HG02840 (cell line): ENCODE data around the gene USH2A.

Experiments
- ATAC-seq: cut with Tn5 transposase; IDR thresholded peaks from one replicate; pipeline ENCODE4 v1.9.1; 2021; ENCODE audit warnings: mild to moderate bottlenecking, moderate library complexity, moderate number of reproducible peaks; ENCODE audit not compliant: unreplicated experiment, low FRiP score

The USH2A gene

DNA sequence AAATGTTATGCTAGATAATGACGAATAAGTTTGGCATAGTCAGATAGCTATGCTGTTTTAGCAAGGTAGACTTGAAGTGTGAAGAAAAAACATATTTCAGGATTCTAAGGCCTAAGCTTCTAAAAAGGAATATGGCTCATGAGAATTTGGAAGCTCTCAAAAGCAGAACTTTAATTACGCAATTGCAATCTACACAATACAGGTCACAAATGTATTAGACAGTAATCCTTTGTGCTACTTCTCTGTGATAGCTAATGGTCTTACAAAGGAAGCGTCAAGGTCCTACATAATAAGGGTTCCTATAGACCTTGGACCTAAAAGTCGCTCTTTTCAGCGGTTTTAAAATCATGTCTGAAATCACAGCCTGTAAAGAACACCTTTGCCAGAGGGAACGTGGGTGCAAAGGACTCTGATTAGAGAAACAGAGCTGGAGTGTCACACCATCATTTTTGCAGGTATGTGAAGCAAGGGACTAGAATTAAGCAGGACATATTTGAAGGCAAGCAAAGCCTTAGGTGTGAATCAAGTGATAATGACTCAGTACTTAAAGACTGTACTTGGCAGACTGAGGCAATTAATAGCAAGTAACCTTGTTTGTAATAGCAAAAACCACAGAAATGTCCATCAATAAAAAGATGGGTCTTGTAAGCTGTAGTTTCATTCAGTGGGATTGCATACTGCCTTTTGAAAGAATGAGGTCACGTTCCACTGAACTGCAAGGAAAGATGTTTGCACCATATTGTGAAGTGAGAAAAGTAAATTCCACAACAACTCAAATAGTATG, 436.0 kb downstream of the USH2A start:
- ATAC-seq: no peak

DNA sequence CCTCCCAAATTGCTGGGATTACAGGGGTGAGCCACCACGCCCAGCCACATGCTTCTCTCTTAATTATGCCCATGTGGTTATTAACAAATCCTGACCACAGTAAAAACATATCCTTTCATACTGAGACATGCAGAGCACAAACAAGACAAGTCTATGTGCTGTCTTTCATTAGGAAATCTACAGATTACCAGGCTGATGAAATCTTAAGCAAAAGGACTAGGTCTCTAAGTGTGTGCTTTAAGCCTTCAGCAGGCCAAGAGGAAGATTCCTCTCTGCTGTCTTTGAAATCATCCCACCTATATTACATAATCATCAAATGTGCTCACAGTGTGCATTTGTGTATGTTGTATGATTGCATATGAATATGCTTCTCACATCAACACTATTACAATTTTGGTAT, 436.8 kb downstream of the USH2A start:
- ATAC-seq: no peak

DNA sequence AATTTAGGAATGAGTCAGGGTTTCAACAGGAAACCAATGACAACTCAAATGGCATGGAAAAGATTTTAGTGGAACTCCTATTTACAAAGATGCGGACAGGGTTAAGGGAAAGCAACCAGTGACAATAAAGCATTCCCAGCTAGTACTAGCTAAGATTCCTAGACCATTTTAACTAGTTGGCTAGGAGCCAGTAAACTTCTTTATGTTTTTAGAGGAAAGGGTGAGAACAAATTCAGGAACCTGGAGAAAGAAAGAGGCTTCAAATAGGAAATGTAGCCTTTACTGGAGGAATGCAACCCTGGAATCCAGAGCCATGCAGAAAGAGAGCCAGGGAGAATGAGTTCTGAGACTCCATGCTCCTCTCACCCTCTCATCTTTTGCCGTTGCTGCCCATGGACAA, 439.6 kb downstream of the USH2A start:
- no peak for ATAC-seq

DNA sequence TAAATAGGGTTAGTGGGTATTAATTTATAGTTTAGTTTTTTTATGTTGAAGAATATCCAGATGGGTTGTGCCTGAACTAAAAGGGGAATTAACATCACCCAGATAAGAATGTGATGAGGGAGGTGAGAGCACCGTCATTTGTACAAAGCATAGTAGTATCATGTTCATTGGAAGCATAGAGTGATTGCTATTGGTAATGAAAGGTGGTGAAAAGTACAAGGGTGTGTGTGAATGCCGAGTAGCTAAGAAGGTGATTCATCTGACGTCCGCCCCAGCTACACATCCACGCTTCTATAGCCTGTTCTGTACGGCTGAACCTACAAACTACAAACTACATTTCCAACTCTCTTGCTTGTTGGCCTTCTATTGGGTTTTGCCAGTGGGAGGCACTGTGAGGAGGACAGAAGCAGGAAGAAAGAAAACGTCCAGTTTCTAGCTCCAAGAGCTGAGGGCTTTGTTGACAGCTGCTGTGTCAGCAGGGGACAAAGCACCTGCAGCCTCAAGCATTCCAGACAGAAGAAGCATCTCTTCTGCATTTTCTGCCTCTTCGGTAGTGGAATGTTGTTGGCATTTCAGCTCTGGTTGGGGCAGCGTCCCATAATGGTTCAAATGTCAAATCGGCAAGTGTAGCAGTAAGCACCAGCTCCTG, 451.3 kb downstream of the USH2A start:
- no peak for ATAC-seq

DNA sequence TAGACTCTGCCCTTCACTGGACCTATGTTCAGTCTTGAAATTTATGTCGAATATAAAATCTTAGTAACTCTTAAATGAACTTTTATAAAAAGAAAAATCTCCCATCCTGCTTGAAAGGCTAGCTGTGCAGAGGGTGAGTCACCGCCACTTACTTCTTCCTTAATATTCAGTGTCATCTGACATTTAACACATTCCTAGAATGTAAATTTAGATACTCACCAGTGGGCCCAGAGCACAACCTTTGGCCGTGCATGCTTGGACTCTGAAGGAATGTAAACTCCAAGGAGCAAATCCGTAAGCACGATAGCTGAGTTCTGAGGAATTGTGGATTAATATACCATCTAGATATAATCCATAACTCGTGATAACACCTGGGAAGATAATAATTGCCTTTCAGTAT, 452.8 kb downstream of the USH2A start:
- no peak for ATAC-seq

DNA sequence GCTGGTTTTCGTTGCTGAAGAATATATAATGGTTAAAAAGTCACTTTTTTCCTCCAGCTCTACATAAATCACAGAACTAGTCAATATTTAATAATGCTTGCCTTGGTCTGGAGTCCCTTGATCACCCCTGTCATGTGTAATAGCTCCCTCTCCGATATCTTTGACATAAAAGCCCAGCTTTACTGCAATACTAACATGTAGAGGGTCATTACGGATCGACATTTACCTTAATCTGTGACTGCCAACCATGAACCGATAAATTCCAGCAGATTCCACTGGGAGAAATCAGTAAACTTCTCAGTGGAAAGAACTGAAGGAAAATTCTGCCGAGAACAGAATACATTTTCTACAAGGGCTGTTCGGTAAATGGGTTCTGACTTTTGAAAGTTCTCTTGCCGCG, 459.6 kb downstream of the USH2A start:
- ATAC-seq: no peak

DNA sequence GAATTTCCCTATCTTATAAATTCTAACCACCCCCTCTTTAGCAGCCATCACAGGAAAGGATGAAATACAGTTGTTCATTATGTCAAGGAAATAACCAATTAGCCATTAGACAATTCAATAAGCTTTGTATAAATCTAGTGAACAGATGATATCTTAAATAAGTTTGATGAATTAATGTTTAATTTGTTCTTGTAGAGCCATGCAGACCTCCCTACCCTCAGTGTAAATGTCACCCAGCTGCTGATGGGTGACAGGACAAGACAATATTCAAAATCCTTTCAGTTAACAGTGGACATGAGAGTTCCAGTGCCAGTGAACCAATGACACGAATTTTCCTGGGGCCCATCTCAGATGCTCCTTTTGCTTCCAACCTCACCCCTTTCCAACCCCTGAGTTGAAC, 460.2 kb downstream of the USH2A start:
- ATAC-seq: no peak

DNA sequence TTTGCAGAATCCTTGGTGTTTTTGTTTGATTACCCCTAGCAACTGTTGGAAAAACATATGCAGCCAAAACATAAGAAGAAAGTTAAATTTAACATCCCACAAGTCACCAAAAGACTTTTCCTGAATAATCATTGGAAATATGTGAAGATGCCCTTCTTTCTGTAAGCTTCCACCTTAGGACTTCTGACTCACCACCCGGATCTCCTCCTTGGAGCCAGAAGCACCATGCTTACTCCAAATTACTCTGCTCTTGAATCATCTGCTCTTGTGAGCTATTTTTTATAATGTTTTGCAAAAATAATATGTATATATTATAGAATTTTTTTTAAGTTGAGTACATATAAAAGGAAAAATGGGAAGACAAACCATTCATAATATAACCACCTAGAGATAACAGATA, 464.4 kb downstream of the USH2A start:
- no peak for ATAC-seq

DNA sequence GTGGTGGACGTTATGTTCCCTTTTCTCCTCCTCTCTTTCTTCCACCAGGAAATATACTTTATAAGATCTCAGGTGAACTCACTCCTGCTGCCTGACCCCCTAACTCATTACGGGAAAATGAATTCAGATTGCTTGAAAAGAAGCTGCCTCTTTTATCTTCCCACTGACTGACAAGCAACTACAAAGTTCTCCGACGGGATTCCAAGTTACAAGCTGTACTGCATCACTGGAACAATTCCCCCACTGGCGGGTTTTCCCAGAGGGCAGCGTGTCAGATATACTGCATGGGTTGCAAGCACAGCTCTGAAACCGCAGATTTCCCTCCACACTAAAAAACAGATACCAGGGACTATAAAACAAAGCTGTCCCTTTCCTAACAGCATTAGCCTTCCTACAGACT, 465.6 kb downstream of the USH2A start:
- ATAC-seq: no peak

DNA sequence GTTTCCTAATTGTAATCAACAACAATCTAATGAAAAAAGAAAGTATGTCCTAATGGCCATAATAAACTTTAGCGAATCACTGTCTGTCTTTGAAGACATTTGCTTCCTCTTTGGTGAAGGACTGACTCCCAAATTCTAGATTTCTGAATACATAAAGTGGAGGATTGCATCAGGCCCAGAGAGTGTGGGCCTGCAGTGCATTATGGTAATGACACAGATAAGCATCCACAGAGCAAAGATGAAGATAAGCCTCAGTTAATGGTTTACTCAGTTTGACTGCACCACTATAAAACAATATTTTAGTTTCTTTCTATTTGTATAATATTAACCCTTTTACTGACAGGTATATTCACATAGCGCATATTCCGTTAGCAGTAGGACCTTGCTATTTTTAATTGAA, 490.7 kb downstream of the USH2A start:
- no peak for ATAC-seq

DNA sequence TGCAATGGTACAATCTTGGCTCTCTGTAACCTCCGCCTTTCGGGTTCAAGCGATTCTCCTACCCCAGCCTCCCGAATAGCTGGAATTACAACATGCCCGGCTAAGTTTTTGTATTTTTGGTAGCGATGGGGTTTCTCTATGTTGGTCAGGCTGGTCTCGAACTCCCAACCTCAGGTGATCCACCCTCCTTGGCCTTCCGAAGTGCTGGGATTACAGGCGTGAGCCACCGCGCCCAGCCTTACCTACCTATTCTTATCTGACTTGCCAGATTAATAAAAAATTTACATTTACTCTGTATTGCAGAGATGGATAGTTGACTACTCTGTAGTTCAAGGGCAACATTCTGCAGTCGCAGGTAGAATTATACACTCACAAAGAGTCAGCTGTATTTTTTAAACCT, 496.6 kb downstream of the USH2A start:
- ATAC-seq: no peak

DNA sequence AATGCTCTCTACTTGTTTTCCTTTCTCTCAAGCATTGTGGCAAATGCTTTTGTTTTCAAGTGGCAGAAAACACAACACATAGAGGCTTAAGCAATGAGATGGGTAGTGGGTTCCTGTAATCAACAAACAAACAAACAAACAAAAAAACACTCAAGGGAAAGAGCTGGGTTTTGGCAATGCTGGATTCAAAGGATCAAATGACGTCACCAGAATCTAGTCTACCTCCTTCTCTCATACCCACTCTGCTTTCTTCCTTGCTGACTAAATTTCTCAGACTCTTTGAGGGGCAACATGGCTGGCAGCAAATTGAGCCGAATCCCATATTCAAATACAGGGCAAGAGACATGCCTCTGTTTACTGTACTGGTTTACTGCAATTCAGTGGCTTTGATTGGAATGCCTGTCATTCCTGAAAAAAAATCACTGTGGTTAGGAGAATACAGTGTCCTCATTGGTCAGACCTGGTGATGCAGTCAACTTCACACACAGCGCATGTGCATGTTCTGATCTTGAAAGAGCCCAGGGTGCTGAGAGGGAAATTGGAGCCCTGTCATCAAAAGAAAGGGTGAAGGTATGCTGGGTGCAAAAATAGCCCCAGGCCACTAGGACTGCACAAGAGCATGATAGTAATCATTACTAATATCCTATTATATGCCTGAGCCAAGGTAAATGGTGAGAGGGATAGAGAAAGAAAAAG, 500.0 kb downstream of the USH2A start:
- ATAC-seq: no peak

DNA sequence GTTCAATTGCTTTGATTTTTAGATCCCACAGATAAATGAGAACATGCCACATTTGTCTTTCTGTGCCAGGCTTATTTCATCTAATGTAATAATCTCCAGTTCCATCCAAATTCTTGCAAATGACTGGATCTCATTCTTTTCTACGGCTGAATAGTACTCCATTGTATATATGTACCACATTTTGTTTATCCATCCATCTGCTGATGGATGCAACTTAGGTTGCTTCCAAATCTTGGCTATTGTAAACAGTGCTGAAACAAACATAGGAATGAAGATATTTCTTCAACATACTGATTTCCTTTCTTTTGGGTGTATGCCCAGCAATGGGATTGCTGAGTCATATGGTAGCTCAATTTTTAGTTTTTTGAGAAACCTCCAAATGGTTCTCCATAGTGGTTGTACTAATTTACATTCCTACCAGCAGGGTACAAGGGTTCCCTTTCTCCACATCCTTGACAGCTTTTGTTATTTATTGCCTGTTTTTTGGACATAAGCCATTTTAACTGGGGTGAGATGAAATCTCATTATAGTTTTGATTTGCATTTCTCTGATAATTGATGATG, 511.8 kb downstream of the USH2A start:
- no peak for ATAC-seq

DNA sequence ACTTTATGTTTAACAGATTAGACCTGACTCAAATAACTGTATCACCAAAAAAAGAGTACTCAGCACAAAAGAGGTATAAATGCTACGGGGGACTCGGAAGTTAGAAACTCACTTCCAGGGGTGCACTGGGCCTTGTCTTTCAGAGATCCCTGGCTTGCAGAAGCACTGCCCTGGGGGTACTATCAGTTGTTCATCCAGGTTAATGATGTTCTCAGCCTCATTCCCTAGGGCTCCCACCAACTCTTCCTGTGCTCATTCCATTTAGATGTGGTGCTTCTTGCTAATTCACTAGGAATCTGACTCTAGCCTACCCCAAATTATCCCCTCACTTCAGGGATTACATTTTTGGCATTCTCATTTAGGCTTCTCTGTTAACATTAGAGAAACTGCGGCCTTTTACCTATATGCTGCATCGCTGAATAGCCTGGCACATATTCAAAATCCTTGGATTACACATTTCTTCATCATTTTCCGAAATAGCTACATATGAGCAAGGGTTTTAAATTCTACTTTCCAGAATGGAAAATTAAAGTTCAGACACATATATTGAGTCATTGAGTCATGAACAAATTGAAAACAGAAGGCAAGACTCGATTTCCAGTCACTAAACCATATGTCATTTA, 517.6 kb downstream of the USH2A start:
- no peak for ATAC-seq

DNA sequence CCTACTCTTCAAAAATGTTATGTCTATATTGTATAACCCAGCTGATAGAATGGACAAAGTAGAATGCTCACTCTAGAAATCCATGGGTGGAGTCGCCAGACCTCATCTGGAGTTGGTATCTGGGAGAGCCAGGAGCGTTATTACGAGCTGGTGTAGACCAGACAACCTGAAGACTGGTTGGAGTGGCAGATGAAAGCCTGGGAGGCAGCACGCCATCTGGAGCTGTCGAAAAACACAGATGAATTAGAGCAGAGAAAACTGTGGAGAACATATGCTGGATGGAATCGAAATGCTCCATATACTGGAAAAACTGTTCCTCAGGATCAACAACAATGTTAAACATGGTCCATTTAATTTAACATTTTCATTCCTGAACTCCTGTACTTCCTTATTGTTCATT, 522.6 kb downstream of the USH2A start:
- no peak for ATAC-seq

DNA sequence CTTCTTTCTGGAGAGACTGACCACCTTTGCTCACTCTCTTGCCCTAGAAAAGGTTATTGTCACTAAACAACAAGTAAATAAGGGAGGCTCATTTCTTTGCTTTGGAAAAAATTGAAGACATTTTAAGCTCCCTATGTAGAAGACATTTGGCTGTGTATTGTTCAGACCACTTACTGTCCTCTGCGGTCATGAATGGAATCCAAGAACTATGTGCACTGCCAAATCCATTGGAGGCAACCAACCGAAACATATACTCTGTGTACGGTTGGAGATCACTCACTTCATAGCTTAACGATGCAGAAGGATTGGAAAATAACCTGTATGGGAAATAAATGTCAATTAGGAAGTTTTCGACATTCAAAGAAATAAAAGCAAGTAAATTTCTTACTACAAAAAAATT, 523.3 kb downstream of the USH2A start:
- ATAC-seq: no peak

DNA sequence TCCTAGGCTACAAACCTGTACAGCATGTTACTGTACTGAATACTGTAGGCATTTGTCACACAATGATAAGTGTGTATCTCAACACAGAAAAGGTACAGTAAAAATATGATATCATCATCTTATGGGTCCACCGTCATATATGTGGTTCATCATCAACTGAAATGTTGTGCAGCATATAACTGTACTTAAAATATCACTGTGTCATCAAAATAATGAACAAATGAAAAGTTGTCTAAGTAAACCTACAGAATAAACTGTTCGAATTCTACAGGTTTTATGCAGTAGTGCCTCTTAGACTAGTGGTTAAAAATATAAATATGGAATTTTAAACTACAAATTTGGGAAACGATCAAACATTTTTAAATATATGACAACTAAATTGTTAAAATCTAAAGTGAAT, 527.4 kb downstream of the USH2A start:
- no peak for ATAC-seq

DNA sequence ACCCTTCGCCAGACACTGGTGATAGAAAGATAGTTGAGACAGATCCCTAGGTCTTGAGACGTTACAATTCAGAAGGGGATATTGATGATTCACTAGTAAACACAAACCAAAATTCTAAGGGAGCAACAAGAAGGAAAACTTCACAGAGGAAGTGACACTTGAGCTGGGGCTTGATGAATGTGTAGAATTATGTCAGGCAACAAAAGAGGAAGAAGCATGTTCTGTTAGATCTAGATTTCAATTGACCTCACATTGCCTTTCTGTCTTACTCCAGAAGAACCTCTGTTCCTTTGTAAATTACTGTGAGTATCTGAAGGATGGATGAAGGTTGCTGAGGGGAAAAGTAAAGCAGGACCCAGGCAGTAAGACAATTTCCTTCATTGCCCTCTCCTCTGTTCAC, 528.0 kb downstream of the USH2A start:
- no peak for ATAC-seq

DNA sequence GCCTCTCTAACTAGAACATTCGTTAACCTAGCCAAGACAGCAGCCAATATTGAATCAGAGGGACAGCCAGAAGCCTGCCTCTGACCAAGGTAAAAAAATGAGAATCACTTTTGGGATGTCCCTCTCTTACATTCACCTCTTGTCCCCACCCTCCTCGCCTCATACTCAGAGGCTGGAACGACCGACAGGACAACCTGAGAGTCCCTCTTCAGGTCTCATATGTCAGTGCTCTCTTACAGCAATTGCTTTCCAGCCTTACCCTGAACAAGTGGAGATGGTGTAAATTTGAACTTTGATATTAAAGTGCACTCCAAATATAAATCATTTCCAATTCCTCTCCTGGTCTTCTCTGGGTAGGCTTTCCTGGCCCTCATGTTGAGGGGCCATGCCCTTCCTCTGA, 528.6 kb downstream of the USH2A start:
- no peak for ATAC-seq

DNA sequence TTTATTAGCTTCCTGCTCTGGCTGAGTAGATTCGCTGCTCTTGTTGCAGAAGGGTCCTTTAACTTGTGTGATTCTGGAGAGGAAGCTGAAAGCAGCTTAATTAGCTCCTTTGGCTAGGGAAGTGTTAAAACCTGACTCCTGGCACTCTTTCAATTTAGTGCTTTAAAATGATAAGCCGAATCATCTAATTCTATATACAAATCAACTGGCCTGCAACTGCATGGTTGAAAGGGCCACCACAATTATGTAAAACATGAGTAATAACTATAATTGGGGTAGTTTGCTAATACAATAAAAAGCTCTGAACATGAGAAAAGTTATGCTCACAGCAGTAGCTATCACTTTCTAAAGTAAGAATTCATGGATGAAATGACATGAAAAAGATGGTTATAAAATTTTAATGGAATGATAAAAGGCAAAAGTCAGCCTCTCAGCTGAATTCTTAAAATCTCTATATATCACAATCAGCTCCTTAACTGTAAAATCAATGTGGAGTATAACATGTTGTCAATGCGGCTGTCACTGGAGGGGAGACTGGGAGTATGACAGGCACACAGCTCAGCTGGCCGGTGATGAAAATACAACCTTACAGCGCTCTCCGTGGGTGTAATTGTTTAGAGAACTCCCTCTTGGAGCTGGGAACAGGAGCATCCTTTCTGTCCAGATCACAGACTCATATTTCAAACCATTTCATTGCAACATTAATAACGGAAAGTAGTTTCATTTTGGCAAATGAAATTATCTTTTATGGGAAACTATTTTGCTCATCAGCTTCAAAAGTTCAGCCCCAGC, 531.8 kb downstream of the USH2A start:
- ATAC-seq: no peak
